ENCODE data around the gene TMX2. TPM values are rescaled to one million over a fixed set of nuclear protein-coding genes. Genes with fewer than 3 reads are reported as not detected.
A peak's percentile ranks its signal among the peaks of the same experiment; 100 is the strongest.

TMX2 gene
- polyA plus RNA-seq, 3 donors = 28.9 to 71.6 (median 52.9) TPM

GRCh38 chr11:57709802-57710367 lies 2.5 kb upstream of the TMX2 start:
- peaks cover 22 to 31% of the 10 kb centered on the region in 2 donors for H3K4me1 ChIP-seq (ENCODE audit: control insufficient read depth in 1 of 2, insufficient read depth in 2 of 2, low read length in 2 of 2)

DNA sequence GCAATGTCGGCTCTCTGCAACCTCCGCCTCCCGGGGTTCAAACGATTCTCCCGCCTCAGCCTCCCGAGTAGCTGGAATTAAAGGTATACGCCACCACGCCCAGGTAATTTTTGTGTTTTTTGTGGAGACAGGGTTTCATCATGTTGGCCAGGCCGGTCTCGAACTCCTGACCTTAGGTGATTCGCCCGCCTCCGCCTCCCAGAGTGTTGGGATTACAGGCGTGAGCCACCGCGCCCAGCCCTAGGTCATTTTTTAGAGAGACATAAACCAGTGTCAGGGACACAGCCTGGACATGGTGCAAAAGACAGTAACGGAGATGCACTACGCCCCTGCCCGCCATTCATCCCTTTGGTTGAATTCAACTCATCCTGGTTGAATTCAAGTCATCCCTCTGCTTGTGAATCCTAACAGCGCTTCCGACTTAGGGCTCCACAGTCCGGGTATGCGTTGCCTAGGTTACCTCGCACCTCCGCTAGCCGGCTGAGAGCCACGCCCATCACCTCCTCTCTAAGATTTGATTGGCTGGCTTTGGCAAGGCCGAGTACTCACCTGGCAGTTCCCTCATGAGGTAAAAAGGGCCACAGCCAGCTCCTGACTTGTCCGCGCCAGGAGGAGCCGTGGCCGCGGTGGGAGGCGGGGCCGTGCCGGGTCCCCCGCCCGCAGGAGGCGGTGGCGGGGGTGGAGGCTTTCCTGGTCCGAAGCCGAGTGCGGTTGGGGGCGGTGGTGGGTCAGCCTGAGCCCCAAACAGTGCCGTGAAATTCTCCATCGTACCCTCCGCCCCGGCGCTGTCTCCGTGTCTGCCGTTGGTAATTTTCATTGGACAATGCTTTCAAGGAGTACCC lies 758 bp upstream of the TMX2 start, which contains the start of gene MED19:
TSS of gene MED19 (minus strand) at position 802 of the 842 bp plus-strand sequence. CDS start at position 766, 36 bp downstream.
- no peaks in the 10 kb centered on the region for H3K9me3 Mint-ChIP-seq
- intact Hi-C loops (cut with micrococcal nuclease) = loop anchor here (2.0 to 5.0 kb wide), 3 partner anchors 43 to 86 kb away; partner anchors contain the start of gene ZDHHC5 (in 1 of the 2)
- peaks cover 32% of the 10 kb centered on the region for H3K4me1 Mint-ChIP-seq
- peaks cover 7 to 14% of the 10 kb centered on the region in 2 donors for H3K36me3 Mint-ChIP-seq
- Histone ChIP-seq H3K36me3 (replicated peaks in 1 of 2; ENCODE audit: control insufficient read depth in 1 of 2, insufficient read depth in 2 of 2, low read length in 2 of 2) (peaks cover 3 to 14% of the 10 kb centered on the region in 2 donors), H3K9ac (ENCODE audit: insufficient read depth, low read length, poor library complexity, severe bottlenecking) (peak within 1 kb of the TSS; percentile 87), H2AFZ (ENCODE audit: insufficient read depth, low read depth, low read length, poor library complexity, severe bottlenecking) (peak within 1 kb of the TSS; percentile 97), H3K79me2 (ENCODE audit: insufficient read depth, low read length) (peaks cover 80% of the 10 kb centered on the region), H3K9me3 (replicated peaks in 1 of 2; ENCODE audit: control insufficient read depth in 1 of 2, insufficient read depth in 1 of 2, low read length in 2 of 2) (no peaks in the 10 kb centered on the region), H3K4me1 (ENCODE audit: control insufficient read depth in 1 of 2, insufficient read depth in 2 of 2, low read length in 2 of 2) (peaks cover 22 to 31% of the 10 kb centered on the region in 2 donors), H3K27me3 (ENCODE audit: control insufficient read depth in 2 of 2, insufficient read depth in 2 of 2, low read length in 2 of 2) (no peaks in the 10 kb centered on the region), H3K4me3 (replicated peaks in 1 of 3; ENCODE audit: low read depth in 2 of 3, low read length in 3 of 3) (peak within 1 kb of the TSS; percentile 72 to 100 (median 96)), H3K4me2 (replicated peaks; ENCODE audit: extremely low read depth, low read length, poor library complexity, severe bottlenecking) (peak within 1 kb of the TSS; percentile 95), H4K20me1 (ENCODE audit: insufficient read depth, low read length) (peaks cover 5% of the 10 kb centered on the region), H3K27ac (ENCODE audit: low read depth in 1 of 2, low read length in 2 of 2) (peak within 1 kb of the TSS; percentile 72 to 97)
- TF ChIP-seq, protein P1, sequence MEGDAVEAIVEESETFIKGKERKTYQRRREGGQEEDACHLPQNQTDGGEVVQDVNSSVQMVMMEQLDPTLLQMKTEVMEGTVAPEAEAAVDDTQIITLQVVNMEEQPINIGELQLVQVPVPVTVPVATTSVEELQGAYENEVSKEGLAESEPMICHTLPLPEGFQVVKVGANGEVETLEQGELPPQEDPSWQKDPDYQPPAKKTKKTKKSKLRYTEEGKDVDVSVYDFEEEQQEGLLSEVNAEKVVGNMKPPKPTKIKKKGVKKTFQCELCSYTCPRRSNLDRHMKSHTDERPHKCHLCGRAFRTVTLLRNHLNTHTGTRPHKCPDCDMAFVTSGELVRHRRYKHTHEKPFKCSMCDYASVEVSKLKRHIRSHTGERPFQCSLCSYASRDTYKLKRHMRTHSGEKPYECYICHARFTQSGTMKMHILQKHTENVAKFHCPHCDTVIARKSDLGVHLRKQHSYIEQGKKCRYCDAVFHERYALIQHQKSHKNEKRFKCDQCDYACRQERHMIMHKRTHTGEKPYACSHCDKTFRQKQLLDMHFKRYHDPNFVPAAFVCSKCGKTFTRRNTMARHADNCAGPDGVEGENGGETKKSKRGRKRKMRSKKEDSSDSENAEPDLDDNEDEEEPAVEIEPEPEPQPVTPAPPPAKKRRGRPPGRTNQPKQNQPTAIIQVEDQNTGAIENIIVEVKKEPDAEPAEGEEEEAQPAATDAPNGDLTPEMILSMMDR (IDR thresholded peaks at IDR 0.05) = no peak
- 11% methylated on average over 46 of the region's 51 CpGs for WGBS (ENCODE audit: insufficient coverage)
- H3K27me3 Mint-ChIP-seq (ENCODE audit: low read depth in 3 of 3) = peaks cover 0 to 2% (median 2%) of the 10 kb centered on the region in 3 donors
- H3K4me3 Mint-ChIP-seq = peak within 1 kb of the TSS; percentile 98
- peak; percentile 38 to 67 (median 41) for DNase-seq
- peak within 1 kb of the TSS; percentile 95 to 99 (median 98) for H3K27ac Mint-ChIP-seq

More at GRCh38 chr11:57709802-57710367, 2.5 kb upstream of the TMX2 start:
- Histone ChIP-seq H3K79me2 (ENCODE audit: insufficient read depth, low read length) (peaks cover 74% of the 10 kb centered on the region), H4K20me1 (ENCODE audit: insufficient read depth, low read length) (peaks cover 11% of the 10 kb centered on the region), H3K9me3 (replicated peaks in 1 of 2; ENCODE audit: control insufficient read depth in 1 of 2, insufficient read depth in 1 of 2, low read length in 2 of 2) (no peaks in the 10 kb centered on the region), H3K27ac (ENCODE audit: low read depth in 1 of 2, low read length in 2 of 2) (no peak overlapping the region), H3K4me2 (replicated peaks; ENCODE audit: extremely low read depth, low read length, poor library complexity, severe bottlenecking) (no peak overlapping the region), H3K9ac (ENCODE audit: insufficient read depth, low read length, poor library complexity, severe bottlenecking) (no peak overlapping the region), H3K36me3 (replicated peaks in 1 of 2; ENCODE audit: control insufficient read depth in 1 of 2, insufficient read depth in 2 of 2, low read length in 2 of 2) (peaks cover 3 to 16% of the 10 kb centered on the region in 2 donors), H3K4me3 (replicated peaks in 1 of 3; ENCODE audit: low read depth in 2 of 3, low read length in 3 of 3) (no peak overlapping the region), H3K27me3 (ENCODE audit: control insufficient read depth in 2 of 2, insufficient read depth in 2 of 2, low read length in 2 of 2) (no peaks in the 10 kb centered on the region), H2AFZ (ENCODE audit: insufficient read depth, low read depth, low read length, poor library complexity, severe bottlenecking) (no peak overlapping the region)
- intact Hi-C loops (cut with micrococcal nuclease) = loop anchor here in 1 of 2 donors (5.0 to 10.0 kb wide), 2 partner anchors 87 to 175 kb away; partner anchors contain the start of genes SMTNL1 and TIMM10
- TF ChIP-seq, protein P1 (IDR thresholded peaks at IDR 0.05) = no peak
- Mint-ChIP-seq H3K27me3 (ENCODE audit: low read depth in 3 of 3) (peaks cover 0 to 2% (median 2%) of the 10 kb centered on the region in 3 donors), H3K4me3 (no peak overlapping the region), H3K9me3 (no peaks in the 10 kb centered on the region), H3K36me3 (peaks cover 9 to 18% of the 10 kb centered on the region in 2 donors), H3K27ac (no peak overlapping the region), H3K4me1 (peaks cover 32% of the 10 kb centered on the region)
- no peak for DNase-seq
- 100% methylated on average over 4 of the region's 5 CpGs for WGBS (ENCODE audit: insufficient coverage)
